Activated CD4-positive, CD25-positive, alpha-beta regulatory T cell treated with anti-CD3 and anti-CD28 coated beads, Interleukin-2, amount 50 U/mL, for 16 hours (primary cell): Measurements from ENCODE around the gene RBM6.
"Not testable (repeated sequence)": the region's sequence is repeated elsewhere in the genome, so short reads cannot be mapped to it uniquely, and the experiment has no call there.

Experiments used
- DNase-seq: peaks from one replicate; pipeline ENCODE4 v3.0.0-alpha.2; 2020; ENCODE audit warnings: low read depth, low spot score

The RBM6 gene, protein sequence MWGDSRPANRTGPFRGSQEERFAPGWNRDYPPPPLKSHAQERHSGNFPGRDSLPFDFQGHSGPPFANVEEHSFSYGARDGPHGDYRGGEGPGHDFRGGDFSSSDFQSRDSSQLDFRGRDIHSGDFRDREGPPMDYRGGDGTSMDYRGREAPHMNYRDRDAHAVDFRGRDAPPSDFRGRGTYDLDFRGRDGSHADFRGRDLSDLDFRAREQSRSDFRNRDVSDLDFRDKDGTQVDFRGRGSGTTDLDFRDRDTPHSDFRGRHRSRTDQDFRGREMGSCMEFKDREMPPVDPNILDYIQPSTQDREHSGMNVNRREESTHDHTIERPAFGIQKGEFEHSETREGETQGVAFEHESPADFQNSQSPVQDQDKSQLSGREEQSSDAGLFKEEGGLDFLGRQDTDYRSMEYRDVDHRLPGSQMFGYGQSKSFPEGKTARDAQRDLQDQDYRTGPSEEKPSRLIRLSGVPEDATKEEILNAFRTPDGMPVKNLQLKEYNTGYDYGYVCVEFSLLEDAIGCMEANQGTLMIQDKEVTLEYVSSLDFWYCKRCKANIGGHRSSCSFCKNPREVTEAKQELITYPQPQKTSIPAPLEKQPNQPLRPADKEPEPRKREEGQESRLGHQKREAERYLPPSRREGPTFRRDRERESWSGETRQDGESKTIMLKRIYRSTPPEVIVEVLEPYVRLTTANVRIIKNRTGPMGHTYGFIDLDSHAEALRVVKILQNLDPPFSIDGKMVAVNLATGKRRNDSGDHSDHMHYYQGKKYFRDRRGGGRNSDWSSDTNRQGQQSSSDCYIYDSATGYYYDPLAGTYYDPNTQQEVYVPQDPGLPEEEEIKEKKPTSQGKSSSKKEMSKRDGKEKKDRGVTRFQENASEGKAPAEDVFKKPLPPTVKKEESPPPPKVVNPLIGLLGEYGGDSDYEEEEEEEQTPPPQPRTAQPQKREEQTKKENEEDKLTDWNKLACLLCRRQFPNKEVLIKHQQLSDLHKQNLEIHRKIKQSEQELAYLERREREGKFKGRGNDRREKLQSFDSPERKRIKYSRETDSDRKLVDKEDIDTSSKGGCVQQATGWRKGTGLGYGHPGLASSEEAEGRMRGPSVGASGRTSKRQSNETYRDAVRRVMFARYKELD

DNA sequence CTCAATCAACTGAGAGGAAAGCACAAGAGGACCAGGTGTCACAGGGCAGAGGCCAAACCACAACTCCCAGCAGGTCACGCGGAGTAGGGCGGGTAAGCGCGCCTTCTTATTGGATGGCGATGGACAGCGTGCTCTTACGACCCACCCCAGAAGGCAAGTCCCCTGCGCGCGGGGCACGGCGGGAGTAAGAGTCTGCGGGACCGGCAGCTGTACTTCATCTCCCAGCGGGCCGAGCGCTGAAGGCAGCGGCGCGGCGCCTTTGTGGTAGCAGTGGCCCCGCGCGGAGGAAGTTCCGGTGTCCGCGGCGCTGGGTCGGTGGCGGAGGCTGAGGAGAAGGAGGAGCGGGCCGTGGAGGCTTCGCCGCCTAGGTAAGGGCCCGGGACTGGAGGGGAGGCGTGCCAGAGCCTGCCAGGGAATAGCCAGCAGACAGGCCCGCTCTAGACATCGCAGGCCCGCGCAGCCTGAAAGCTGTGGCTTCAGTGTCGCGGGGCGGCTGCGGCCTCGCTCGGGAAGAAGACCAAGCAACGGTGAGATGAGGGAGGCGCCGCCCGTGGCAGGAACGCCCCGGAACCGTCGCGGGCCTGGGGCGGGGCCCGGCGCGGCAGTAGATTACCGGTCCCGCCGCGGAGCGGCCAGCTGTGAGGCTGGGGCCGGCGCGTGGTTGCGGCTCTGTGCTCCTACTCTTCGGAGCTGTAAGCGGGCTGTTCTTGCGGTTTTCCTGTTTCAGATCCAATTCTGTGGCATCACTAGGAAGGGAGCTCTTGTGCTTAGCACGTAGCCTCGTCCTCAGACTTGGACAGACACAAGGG lies at the start of gene RBM6:
Gene RBM6, plus strand, starts transcription at position 293 of the 809 bp plus-strand sequence. CDS start 22,492 bp downstream, outside the sequence.
- peak; percentile 92 for DNase-seq

DNA sequence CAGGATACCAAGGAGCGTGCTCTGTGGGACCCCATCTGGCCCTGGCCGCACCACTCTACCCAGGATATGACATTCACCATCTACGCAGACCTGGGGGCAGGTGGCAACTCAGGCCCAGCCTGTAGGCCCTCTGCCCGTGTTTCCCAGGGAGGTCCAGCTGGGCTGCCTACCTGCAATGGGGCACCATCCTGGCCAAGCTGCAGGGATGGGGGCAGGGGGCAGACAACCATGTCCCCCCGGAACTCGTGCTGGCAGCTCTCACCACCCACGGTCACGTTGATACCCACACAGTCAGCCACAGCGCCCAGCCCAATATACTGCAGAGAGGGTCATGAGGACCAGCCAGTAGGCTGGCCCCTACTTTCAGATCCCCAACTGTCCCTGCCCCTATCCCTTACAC lies 44.2 kb upstream of the RBM6 start:
- DNase-seq: no peak

DNA sequence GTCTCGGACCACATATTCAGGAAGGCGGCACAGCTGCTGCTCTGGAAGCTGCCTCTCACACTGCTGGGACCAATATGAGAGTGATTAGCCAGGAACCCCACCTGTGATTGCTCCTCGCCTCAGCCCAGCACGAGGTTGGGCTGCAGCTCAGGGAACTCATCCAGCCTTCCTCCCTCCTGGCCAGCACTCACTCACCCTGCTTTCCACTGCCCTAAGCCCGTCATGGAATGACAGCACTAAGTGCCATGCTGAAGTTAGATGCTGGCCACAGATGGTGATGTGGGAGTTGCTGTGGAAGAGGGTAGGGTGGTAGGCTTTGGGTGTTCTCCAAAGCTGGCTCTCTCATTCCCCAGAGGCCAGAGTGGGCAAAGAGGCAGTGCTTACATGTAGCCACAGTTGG lies 43.6 kb upstream of the RBM6 start:
- DNase-seq: no peak

DNA sequence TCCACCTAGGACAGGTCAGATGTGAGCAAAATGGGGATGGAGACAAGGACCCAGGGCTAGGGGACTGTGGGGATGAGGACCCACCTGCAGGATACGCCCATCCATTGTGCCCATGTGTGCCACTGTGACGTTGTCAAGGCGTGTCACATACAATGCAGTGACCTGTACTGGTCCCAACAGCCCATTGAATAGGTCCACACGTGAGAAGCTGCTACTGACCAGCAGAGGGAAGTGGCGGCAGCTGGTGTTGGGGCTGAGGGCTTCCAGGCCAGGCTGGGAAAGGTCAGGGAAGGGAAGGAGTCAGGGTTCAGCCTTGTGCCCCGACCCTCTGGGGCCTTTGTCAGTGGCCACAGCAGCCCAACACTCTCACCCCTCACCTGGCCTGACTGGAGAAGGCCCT lies 41.0 kb upstream of the RBM6 start:
- no peak for DNase-seq

DNA sequence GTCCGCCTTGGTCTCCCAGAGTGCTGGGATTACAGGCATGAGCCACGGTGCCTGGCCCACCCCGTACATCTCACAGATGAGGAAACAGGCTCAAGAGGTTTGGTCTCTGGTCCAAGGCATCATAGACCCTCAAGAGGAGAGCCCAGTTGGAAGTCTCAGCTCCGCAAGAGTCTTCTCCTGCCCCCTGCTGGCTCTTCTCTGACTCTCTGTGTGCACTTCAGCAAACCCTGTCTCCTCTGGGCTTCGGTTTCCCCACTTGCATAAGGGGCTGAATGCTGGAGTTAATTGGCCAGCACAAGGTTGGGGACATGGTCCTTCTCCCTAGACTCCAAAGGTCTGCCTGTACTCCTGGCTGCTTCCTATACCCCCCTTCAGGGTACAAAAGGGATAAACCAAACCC lies 40.1 kb upstream of the RBM6 start:
- no peak for DNase-seq

DNA sequence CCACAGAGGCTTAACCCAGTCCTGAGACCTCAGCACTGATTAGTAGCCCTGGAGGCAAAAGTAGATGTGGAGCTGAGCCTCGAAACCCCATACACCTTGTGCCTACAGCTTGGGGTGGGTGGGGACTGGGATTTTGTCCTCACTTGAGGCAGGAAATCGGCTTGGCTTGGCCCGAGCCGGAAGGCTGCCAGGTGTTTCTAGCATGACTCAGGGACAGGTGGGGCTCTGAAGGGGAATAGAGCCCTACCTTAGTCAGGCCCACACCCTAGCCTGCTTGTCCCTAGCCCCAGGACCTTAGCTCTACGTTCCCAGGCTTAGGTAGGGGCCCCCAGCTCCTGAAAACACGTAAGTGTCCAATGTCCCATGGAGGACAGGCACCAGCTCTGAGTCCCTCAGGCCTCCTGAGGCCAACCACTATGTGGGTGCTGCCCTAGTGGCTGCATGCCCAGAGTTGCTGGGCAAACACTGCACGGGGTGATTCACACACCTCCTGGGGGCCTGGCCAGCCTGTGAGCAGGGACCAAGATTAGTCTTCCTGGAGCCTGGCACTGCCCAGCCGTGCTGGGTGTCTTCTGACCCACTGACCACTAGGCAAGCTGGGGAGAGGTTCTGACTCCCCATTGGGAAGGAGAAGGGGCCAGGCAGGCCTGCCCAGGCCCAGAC lies 39.3 kb upstream of the RBM6 start:
- DNase-seq: no peak

DNA sequence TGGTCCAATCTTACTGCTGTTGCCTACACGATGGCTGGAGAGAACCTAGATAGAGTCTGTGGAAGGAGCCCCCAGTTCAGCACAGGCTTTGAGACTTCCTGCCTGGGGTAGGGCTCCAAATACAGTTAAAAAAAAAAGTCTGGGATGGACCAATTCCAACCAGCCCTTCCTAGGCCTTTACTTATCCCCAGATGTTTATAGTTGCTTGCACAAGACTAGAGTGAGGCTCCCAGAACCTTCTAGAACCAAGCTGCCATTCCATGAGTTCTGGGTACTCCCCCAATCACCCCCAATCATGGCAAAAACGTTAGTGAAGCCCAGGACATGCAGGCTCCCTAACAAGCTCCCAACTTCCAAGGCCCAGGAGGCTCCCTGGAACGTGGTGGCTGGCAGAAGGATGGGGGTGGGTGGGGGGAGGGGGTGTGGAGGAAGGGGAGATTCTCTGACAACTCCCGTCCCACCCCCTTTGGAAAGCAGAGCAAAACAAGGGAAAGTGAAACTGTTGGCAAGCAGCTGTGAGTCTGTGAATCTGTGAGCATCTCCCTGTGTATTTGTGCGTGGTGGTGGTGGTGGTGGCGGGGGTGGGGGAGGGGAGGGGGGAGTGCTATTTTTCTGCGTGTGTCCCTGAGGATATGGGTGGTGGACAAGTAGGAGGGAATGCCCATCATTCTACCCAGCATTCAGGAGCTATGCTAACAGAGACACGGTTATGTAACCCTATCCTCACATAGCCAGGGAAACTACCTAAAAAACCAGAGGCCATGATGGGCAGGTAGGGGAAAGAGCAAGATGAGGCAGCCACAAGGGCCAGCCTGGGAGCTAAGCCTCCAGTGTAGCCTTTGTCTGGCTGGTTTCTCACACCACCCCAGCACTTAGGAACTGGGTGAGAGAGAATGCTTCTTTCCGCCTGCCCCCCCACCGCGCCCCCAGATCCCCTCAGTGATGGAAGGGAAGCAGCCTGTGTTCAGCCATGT lies 38.3 kb upstream of the RBM6 start:
- no peak for DNase-seq

DNA sequence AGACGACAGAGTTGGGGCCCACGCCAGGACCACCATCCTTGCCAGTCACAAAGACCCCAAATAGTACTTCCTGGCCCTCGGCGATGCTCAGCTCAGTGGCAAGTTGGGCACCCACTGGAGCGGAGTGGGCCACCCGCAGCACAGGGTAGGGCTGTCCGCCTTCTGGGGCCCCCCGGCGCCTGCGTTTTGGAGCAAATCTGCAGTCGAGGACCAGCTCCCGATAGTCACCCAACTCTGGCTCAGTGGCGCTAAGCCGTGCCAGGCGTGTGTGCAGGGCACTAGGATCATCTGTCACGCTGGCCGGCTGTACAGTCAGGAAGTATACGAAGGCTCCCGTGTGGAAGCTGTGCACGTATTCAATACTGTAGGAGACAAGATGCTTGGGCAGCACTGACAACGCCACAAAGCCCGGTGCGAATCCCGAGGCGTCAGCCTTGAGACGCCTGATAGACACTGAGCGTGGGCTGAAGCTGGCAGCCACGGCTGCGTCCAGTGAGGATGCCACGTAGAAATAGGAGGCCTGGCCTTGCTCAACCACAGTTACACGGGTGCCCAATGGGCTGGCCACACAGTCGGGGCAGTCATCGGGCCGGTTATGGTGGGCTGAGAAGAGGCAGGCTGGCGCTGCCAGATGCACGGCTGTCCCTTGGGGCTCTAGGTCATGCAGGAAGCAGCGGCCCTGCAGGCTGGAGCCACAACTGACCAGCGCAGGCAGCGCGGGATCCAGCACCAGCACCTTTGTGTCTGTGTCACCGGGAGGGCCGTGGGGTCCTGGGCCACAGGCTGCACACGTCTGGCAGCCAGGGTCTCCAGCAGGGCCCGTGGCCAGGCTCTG lies 37.2 kb upstream of the RBM6 start:
- no peak for DNase-seq

DNA sequence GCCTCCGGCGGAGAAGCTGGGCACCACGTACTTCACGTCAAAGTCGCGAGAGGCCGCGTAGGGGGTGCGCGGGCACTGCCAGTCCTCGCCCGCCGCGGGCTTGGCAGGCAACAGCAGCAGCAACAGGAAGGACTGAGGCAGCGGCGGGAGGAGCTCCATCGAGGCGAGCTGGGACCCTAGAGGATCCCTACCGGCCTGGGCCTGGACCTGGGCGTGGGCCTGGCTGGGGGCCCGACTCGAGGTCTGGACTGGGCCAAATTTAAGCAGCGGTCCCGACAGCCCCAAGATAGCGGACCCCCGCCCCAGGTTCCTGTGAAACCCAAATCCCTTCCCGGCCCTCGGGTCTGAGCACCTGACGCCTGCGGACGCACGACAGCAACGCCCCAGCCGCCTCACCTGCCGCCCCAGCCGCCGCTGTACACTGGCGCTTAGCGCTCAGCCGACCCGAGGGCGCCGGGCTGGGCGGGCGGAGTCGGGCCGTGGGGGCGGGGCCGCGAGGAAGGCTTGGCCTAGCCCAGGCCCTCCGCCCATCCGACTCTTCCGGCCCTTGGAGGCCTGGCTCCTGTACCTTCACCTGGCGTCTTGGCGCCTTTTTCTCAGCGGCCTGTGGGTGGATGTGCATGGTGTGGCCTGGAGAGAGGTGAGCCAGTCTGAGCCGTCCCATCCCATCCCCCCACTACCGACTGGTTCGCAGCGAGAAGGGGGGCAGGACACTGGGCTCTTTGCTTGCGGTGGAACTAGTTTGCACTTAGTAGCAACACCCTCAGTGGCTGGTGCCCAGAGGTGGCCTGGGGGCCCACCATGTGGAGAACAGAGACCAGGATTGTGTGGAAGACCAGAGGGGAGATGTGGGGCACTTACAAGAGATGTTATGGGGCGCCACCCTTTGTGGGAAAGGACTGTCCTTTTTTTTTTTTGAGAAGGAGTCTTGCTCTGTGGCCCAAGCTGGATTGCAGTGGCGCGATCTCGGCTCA lies 36.2 kb upstream of the RBM6 start, which contains the start of gene MST1R:
Gene MST1R, minus strand, starts transcription at position 423 of the 974 bp plus-strand sequence. Its CDS starts 264 bp downstream, at position 159.
- DNase-seq: peak; percentile 58

DNA sequence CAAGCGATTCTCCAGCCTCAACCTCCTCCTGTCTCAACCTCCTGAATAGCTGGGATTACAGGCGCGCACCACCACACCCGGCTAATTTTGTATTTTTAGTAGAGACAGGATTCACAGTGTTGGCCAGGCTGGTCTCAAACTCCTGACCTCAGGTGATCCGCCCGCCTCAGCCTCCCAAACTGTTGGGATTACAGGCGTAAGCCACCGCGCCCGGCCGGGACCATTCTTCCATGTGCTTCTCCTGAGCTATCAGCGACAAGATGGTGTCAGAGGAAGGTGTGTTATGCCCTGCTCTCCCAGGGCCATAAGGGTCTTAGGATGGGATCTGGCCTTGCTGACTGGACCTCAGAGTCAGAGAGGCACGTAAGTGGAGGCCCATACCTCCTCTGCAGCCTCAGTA lies 35.5 kb upstream of the RBM6 start:
- not testable (repeated sequence) for DNase-seq

DNA sequence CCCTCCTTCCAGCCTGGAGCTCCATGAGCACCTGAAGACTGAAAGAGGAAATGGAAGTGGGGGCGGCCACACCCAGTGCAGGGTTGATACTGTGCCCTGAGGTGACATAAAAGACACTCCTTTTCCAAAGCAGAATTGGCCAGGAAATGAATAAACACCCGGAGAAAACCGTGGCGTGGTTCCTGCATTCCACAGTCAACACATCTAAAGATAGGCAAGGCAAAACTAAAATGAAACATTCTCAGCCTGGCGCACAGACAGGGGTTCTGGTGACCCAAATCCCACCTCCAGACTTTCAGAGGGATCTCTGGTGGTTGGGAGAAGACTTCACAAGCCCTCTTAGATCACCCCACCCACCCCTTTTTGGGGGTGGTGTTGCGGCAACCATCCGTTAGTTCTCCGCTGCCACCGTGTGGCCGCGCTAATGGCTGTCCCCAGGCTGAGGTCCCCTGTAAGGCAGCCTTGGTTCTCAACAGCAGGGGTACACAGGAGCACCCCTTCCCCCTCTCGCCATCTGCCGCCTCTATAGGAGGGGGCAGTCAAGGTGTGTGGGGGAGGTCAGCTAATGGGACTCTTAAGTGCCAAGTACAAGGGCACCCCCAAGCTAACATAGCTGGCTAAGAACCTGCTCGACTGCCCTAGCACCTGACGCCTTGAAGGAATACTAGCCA lies 33.7 kb upstream of the RBM6 start:
- peak; percentile 10 for DNase-seq

DNA sequence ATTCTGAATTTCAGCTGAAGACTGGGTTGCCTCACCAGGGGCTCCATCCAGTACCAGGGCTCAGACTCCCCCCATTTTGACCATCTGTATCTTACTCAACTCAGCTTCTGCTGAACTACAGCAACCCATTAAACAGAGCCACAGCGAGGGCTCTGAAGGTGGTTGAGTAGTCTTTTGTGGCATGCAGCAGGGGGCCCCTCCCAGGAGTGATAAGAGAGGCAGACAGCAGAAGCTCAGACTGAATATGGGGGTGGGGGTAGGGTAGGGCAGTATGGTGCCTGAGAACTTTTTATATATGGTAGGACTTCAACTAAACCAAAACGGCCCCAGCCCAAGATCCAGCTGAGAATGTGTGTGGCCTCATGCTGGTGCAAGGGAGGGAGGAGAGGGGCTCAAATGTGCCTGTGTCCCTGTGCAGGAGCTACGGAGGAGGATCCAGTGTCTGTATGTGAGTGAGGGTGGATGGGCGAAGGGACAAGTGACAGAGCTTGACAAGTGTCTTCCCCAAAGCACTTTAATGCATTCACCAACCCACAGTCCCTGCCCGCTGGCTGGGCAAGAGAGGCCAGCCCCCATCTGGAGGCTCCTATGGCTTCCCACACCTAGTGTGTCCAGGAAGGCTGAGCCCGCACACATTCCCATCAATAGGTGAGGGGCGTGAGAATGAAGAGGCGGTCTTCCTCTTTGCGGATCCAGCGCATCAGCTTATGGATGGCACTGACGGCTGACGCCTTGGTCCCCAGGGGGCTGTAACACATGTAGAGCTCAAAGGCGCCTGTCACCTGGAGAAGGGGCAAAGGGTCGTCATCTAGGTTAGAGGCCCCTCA lies 31.4 kb upstream of the RBM6 start:
- no peak for DNase-seq

DNA sequence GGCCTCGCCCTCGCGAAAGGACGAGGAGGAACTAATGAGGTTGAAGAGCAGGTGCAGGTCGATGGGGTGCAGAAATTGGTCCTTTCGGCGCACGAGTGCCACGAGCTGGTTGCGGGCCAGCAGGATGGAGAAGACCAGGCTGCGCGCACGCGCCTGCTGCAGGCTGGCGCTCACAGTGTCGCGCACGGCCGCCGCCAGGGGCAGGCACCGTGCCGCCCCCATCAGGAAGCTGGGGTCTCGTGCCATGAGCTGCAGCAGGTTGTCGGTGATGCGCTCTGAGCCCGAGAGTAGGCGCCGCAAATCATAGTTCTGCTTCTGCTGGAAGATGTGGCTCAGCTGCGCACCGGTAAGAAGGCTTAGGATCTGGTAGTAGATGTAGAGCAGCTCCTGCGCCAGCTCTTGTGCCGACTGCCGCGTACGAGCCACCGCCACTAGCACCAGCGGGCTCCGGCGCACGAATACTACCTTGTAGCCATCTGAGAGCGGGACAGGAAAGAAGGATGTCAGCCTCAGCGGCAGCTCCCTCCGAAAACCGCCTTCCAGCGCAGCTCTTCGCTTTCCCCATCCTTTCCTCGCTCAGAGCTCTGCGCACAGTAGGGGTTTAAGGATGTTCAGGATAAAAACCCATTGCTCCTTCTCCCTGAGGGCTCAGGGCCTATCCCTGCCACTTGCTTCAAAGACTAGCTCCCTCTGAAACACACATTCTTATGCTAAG lies 29.4 kb upstream of the RBM6 start:
- no peak for DNase-seq

DNA sequence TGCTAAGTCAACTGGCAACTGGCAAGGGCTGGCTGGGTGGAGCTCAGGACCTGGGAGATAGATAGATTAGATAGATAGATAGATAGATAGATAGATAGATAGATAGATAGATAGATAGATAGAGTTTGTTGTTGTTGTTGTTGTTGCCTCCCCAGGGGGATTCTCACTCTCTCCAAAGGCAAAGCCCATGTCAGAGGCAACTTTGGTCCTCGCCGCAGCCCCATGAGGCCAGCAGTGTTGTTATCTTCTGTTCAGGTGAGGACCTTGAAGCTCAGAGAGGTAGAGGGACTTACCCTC lies 28.9 kb upstream of the RBM6 start:
- no peak for DNase-seq

DNA sequence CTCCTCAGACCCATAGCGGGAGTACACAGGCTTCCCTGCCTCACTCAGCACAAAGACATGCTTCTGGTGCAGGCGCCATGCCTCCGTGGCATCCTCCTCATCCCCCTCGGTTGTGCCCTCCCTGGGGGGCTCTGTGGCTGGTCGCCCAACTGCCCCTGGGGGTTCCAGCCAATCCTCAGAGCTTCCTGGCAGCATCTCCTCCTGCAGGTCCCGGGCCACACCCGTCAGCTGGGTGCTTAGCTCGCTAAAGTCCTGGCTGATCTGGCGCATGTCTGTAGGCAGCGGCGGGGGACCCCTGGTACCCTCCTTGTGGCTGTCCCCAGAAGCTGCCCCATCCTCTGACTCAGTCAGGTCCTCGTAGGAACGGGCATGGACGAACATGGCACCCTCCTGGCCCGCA lies 28.3 kb upstream of the RBM6 start:
- no peak for DNase-seq

DNA sequence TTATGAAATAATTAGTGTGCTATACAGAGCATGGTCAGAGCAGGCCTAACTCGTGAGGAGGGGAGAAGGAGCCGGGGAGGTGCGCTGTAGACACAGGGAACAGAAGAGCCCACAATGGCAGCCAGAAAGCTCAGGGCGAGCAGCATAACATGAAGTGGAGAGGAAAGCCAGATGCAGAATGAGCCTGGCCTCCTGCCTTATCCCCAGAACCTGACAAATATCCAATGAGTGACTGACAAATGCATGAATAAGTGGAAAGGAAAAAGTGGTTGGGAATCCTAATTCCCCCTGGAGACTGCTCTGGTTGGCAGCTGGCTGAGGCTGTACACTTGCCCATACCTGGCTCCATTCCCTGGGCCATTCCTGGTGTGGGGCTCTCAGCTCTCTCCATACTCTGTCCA lies 27.1 kb upstream of the RBM6 start:
- DNase-seq: no peak
